Activated naive CD4-positive, alpha-beta T cell treated with anti-CD3 and anti-CD28 coated beads, Interleukin-2, amount 50 U/mL, for 72 hours (primary cell): Measurements from ENCODE around the gene CTSF. TPM values are rescaled to one million over a fixed set of nuclear protein-coding genes. Genes with fewer than 3 reads are reported as not detected.
"Not testable (repeated sequence)": the region's sequence is repeated elsewhere in the genome, so short reads cannot be mapped to it uniquely, and the experiment has no call there.

Experiments
- ATAC-seq, 2 donors: fragments of 150-1000 bp; cut with Tn5 transposase; 2 replicates each; pipeline ENCODE4 v1.10.0; 2021; ENCODE audit warnings: mild to moderate bottlenecking in 2 of 2, moderate library complexity in 2 of 2
- DNase-seq, 2 donors: peaks; one replicate each; pipeline ENCODE4 v3.0.0; 2021 to 2022; ENCODE audit warnings: low spot score in 2 of 2
- H3K27ac Mint-ChIP-seq, 2 donors: one replicate each; pipeline ENCODE4 v1.8.0; 2022; ENCODE audit warnings: mild to moderate bottlenecking in 2 of 2, mixed read lengths in 2 of 2
- H3K36me3 Mint-ChIP-seq, 2 donors: one replicate each; pipeline ENCODE4 v1.8.0; 2022; ENCODE audit warnings: mixed read lengths in 2 of 2
- H3K9me3 Mint-ChIP-seq, 2 donors: one replicate each; pipeline ENCODE4 v1.8.0; 2022; ENCODE audit warnings: mixed read lengths in 2 of 2
- total RNA-seq, 2 donors: library from RNA; stranded (reverse); gene quantifications; one replicate each; pipeline ENCODE4 v1.2.3, GENCODE V29; 2022

CTSF gene
- 10 to 100 TPM in 1 of 2 donors, 1 to 10 TPM in 1; 2.5 to 10.6 TPM for total RNA-seq

- H3K36me3 Mint-ChIP-seq, result no peaks in the 10 kb centered on the region
- peak; percentile 74 to 84 for DNase-seq
- ATAC-seq, result peak; percentile 96 to 97
- H3K27ac Mint-ChIP-seq, result peak within 1 kb of the TSS in 1 of 2 donors; percentile 71
- H3K9me3 Mint-ChIP-seq, result no peaks in the 10 kb centered on the region
Observed at GRCh38 chr11:66568124-66568916, at the start of gene CTSF. Gene CTSF, minus strand, starts transcription at chr11:66568606. Its CDS starts 120 bp downstream, at chr11:66568486.

GRCh38 chr11:66617155-66617834 lies 48.9 kb upstream of the CTSF start:
- Mint-ChIP-seq H3K9me3 (no peaks in the 10 kb centered on the region), H3K27ac (peak overlapping the region; percentile 94 to 99), H3K36me3 (peaks cover 37 to 51% of the 10 kb centered on the region in 2 donors)
- DNase-seq (no peak), ATAC-seq (no peak)

- Mint-ChIP-seq H3K36me3 (peaks cover 37 to 51% of the 10 kb centered on the region in 2 donors), H3K27ac (peak within 1 kb of the TSS; percentile 94 to 99), H3K9me3 (no peaks in the 10 kb centered on the region)
- ATAC-seq (peak; percentile 94 to 95), DNase-seq (peak; percentile 97 to 99)
Observed at GRCh38 chr11:66616379-66617154, 48.2 kb upstream of the CTSF start, which contains the start of gene RBM14. Gene RBM14, plus strand, starts transcription at chr11:66616630. Its CDS starts 91 bp downstream, at chr11:66616721.

- no peak overlapping the region for H3K27ac Mint-ChIP-seq
- peaks cover 34 to 37% of the 10 kb centered on the region in 2 donors for H3K36me3 Mint-ChIP-seq
- no peaks in the 10 kb centered on the region for H3K9me3 Mint-ChIP-seq
- DNase-seq, result no peak
- no peak for ATAC-seq
Observed at GRCh38 chr11:66614073-66614472, 45.7 kb upstream of the CTSF start.

GRCh38 chr11:66612458-66612857 lies 44.1 kb upstream of the CTSF start:
- ATAC-seq (no peak), DNase-seq (no peak)
- H3K9me3 Mint-ChIP-seq, result no peaks in the 10 kb centered on the region
- peaks cover 18 to 21% of the 10 kb centered on the region in 2 donors for H3K36me3 Mint-ChIP-seq
- H3K27ac Mint-ChIP-seq, result no peak overlapping the region

GRCh38 chr11:66609721-66610617 lies 41.6 kb upstream of the CTSF start:
- no peak overlapping the region for H3K27ac Mint-ChIP-seq
- DNase-seq (no peak), ATAC-seq (peak in 1 of 2 donors; percentile 18)
- peaks cover 2% of the 10 kb centered on the region in 2 donors for H3K36me3 Mint-ChIP-seq
- H3K9me3 Mint-ChIP-seq, result no peaks in the 10 kb centered on the region

- Mint-ChIP-seq H3K36me3 (peaks cover 4 to 5% of the 10 kb centered on the region in 2 donors), H3K27ac (peak overlapping the region in 1 of 2 donors; percentile 75), H3K9me3 (no peaks in the 10 kb centered on the region)
- DNase-seq, result no peak
- ATAC-seq, result no peak
Observed at GRCh38 chr11:66607126-66607834, 38.9 kb upstream of the CTSF start.

GRCh38 chr11:66606608-66607007 lies 38.2 kb upstream of the CTSF start:
- ATAC-seq, H3K9me3 Mint-ChIP-seq, H3K36me3 Mint-ChIP-seq, H3K27ac Mint-ChIP-seq, DNase-seq: not testable (repeated sequence)

GRCh38 chr11:66604155-66604554 lies 35.7 kb upstream of the CTSF start:
- Mint-ChIP-seq H3K36me3 (peaks cover 4 to 5% of the 10 kb centered on the region in 2 donors), H3K9me3 (no peaks in the 10 kb centered on the region), H3K27ac (no peak overlapping the region)
- ATAC-seq (no peak), DNase-seq (no peak)

GRCh38 chr11:66603072-66603471 lies 34.7 kb upstream of the CTSF start:
- DNase-seq, result no peak
- Mint-ChIP-seq H3K27ac (peak overlapping the region in 1 of 2 donors; percentile 49), H3K36me3 (peaks cover 4 to 5% of the 10 kb centered on the region in 2 donors), H3K9me3 (no peaks in the 10 kb centered on the region)
- no peak for ATAC-seq

- Mint-ChIP-seq H3K36me3 (peaks cover 4 to 5% of the 10 kb centered on the region in 2 donors), H3K9me3 (no peaks in the 10 kb centered on the region), H3K27ac (peak overlapping the region in 1 of 2 donors; percentile 85)
- no peak for ATAC-seq
- no peak for DNase-seq
Observed at GRCh38 chr11:66600631-66601233, 32.3 kb upstream of the CTSF start.

- H3K27ac Mint-ChIP-seq, result no peak overlapping the region
- ATAC-seq, result no peak
- H3K9me3 Mint-ChIP-seq, result no peaks in the 10 kb centered on the region
- H3K36me3 Mint-ChIP-seq, result peaks cover 4 to 5% of the 10 kb centered on the region in 2 donors
- no peak for DNase-seq
Observed at GRCh38 chr11:66600219-66600618, 31.8 kb upstream of the CTSF start.

- no peaks in the 10 kb centered on the region for H3K9me3 Mint-ChIP-seq
- no peak overlapping the region for H3K27ac Mint-ChIP-seq
- DNase-seq, result no peak
- ATAC-seq, result no peak
- H3K36me3 Mint-ChIP-seq, result no peaks in the 10 kb centered on the region
Observed at GRCh38 chr11:66598993-66599392, 30.6 kb upstream of the CTSF start.

- DNase-seq (no peak), ATAC-seq (no peak)
- Mint-ChIP-seq H3K27ac (peak overlapping the region; percentile 17 to 77), H3K9me3 (no peaks in the 10 kb centered on the region), H3K36me3 (peaks cover 5 to 6% of the 10 kb centered on the region in 2 donors)
Observed at GRCh38 chr11:66595245-66595904, 27.0 kb upstream of the CTSF start.
